Stromal cell of bone marrow (primary cell): ENCODE data around the gene DTNB.
"Not testable (repeated sequence)": the region's sequence is repeated elsewhere in the genome, so short reads cannot be mapped to it uniquely, and the experiment has no call there.

Experiments
- DNase-seq: peaks from one replicate; pipeline ENCODE4 v3.0.0-alpha.2; 2012; ENCODE audit warnings: low read depth

DTNB gene

DNA sequence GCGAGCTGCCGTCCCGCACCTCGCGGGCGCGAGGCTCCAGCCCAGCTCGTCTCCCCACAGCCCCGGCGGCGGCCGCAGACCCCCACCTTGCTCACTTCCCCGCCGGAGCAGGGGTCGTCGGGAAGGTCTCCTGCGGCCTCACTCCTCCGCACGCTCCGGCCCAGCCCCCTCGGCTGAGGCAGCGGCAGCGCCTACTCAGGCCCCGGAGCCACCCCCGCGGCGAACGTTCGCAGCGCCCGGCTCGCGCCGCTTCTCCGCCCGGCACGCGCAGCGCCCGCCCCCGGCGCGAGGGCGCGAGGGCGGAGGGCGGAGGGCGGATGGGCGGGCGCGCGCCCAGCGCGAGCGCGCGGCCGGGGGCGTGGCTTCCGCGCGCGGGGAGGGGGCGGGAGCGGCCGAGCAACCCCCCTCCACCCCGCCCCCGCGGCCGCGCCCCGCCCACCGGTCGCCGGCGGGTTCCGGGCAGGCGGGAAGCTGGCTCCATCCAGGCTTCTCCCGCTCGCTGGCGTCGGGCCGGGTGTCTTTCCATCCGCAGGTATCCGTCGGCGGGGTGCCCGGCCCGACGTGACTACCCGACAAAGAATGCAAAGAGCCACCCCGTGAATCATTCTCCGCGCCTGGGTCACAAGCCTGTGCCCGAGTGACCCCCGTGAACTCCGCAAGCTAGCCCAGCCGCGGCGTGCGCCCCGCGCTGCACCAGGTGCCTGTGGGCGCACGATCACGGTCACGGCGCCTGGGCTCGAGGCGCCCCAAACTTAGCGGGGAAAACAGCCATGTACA is at the start of gene DTNB:
TSS of gene DTNB (minus strand) at position 278 of the 777 bp plus-strand sequence. CDS start 20,917 bp downstream, outside the sequence.
- DNase-seq = peak; percentile 41

DNA sequence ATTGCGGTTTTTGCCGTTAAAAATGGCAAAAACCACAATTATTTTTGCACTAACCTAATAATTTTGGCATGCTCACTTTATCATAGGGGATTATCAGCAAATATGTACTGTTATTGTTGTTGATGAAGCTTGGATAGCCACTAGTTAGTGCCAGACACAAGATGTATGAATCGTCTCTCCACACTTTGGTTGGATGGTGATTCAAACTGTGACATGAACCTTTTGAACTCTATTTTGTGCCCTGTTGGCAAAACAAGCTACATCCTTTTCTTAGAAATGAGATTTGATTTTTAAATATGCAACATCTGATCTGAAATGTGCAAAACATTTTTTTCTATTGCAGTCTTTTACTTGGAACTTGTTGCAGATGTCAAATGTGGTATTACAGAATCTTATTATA is 48.8 kb upstream of the DTNB start:
- no peak for DNase-seq

DNA sequence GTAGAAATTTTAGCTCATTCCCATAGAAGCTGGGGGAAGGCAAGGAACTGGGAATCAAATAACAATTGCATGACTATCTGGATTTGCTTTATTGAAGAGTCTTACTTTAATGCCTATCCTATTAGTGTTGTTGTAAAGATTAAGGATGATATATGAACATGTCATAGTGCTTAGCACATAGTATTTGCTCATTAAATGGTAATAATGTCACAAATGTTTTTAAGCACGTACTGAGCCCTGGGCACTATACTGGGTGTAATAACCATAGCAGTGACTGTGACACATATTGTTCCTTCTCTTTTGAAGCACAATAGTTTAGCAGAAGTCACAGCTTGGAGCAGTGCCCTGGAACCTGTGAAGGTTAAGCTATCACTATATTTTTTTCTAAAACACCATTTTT is 47.2 kb upstream of the DTNB start:
- DNase-seq = no peak

DNA sequence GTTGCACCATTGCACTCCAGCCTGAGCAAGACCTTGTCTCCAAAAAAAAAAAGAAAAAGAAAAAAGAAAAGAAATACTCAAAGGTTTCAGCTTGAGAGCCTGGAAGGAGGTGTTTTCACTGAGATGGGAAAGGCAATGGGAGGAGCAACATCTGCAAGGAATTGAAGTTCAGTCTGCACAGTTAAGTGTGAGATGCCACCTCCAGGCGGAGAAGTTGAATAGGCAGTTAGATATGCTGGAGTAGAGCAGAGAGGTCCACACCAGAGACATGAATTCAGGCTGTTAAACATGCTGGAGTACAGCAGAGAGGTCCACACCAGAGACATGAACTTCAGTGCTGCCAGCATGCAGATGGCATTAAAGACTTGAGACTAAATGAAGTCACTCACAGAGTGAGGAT is 41.4 kb upstream of the DTNB start:
- no peak for DNase-seq

DNA sequence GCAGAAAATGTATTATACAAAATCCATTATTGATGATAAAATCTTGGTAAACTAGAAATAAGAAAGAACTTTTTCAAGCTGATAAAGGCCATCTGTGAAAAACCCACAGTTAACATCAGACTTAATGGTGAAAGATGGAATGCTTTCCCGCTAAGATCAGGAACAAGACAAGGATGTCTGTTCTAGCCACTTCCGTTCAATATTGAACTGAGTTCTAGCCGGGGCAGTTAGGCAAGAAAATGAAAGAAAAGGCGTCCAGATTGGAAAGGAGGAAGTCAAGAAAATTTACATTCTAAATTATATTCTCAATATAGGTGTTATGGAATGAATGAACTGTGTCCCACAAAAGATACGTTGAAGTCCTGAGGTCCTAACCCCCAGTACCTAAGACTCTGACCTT is 39.1 kb upstream of the DTNB start:
- no peak for DNase-seq

DNA sequence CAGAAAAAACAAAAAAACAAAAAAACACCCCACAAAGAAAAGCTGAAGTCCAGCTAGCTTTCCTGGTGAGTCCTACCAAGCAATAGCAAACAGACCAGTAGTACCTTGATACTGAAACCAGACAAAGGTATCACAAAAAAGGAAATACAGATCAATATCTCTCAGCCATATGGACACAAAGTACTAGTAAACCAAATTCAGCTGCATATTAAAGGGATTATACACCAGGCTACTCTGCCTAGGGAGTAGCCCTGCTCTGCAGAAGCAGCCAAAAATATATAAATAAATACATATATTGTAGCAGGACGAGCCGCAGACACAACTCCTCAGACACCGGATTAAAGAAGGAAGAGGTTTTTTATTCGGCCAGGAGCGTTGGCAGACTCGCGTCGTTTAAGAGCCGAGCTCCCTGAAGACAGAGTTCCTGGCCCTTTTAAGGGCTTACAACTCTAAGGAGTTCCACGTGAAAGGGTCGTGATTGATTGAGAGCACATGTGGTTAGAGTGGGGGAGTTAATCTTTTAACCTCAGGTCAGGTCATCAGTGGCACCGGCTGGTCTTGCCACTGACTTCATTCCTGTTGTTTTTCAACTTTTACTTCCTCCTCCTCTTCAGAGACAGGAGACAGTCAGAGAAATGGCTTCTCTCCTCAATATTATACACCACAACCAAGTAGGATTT is 38.4 kb upstream of the DTNB start:
- DNase-seq = no peak

DNA sequence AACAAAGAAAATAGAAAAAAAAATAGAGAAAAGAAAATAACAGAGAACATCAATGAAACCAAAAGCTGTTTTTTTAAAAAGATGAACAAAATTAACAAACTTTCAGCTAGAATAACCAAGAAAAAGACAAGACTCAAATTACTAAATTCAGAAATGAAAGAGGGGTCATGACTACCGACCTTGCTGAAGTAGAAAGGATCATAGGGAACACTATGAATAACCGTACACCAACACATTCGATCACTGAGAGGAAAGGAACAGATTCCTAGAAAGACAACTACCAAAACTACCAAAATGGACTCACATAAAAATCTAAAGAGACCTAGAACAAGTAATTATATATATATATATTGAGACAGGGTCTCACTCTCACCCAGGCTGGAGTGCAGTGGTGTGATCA is 37.4 kb upstream of the DTNB start:
- no peak for DNase-seq

DNA sequence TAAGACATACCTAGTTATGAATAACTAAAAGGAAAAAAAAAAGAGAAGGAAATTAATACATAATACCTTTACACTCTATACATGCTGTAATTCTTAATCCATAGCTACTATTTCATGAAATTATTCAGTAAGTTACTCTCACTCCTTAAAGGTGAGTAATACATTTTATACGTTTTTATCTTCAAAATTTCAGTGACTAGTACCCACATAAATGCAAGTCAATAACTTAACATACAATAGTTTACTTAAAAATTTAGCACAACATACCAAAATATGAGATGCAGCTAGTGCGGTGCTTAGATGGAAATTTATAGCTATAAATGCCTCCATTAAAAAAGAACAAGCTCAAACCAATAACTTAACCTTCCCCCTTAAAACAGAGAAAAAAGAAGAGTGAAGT is 36.0 kb upstream of the DTNB start:
- no peak for DNase-seq

DNA sequence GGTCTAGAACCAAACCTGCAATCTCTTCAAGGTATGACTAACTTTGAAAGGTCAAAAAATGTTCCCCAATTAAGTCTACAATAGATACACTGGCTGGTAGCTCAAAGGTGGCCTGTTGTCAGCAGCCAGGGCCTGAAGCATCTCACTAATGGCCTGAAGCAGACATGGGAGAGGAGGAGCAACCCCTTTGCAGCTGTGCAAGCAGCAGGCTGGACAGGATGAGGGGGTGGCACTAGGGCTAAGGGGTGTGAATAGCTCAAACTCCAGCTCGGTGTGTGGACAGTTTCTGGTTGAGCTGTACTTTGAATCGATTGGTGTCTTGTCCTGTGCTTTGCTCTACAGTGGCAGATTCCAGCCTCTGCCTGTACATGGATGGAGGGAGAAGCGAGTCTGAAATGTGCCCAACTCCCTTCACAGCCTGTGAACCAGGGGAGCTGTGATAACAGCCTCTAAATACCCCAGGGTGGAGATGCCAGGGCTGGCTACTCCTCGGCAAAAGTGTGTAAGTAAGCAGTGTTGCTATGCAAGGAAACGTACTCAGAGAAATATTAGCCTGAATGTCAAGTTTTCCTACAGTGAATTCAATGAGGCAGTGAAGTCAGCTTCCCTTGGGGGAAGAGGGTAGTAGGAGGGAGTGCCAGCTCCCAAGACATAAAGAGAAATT is 34.7 kb upstream of the DTNB start:
- no peak for DNase-seq

DNA sequence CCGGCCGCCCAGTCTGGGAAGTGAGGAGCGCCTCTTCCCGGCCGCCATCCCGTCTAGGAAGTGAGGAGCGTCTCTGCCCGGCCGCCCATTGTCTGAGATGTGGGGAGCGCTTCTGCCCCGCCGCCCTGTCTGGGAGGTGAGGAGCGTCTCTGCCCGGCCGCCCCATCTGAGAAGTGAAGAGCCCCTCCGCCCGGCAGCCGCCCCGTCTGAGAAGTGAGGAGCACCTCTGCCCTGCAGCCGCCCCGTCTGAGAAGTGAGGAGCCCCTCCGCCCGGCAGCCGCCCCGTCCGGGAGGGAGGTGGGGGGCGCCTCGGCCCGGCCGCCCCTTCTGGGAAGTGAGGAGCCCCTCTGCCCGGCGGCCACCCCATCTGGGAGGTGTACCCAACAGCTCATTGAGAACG is 32.2 kb upstream of the DTNB start:
- DNase-seq = not testable (repeated sequence)

DNA sequence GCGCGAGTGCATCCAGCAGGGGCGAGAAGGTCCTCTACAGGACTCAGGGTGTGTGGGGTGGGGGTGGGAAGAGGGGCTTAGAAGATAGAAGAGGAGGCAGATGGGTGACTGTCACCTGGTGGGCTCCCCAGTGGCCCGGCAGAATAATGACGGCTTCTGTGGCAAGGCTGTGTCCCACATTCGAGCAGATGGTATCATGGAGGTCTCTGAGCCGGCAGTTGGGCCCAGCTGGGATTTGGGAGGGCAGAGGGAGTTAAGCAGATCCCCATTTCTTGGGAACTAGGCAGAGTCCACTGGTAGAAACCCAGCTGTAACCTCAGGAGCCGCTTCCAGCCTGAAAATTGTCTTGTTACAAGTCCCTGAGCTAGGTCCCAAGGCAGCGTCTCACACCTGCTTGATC is 28.4 kb upstream of the DTNB start:
- no peak for DNase-seq

DNA sequence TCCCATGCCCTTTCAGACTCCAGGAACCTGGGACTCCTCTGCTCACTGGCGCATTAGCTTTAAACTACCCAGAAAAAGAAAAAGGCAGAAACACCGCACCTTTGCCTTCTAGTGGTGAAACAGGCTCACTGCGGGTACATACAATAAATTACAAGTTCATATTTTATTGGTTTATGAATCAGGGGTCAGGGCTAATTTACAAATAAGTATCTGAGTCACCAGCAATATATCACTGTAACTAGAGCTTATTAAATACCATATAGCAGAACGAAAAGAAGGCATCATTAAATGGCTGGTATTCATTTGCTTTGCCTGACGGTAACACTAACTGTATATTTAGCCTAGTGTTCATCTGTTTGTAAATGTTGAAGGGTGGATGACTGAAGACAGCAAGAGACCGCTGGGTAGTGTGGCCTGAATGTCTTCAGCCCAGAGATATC is 26.9 kb upstream of the DTNB start:
- peak; percentile 38 for DNase-seq

DNA sequence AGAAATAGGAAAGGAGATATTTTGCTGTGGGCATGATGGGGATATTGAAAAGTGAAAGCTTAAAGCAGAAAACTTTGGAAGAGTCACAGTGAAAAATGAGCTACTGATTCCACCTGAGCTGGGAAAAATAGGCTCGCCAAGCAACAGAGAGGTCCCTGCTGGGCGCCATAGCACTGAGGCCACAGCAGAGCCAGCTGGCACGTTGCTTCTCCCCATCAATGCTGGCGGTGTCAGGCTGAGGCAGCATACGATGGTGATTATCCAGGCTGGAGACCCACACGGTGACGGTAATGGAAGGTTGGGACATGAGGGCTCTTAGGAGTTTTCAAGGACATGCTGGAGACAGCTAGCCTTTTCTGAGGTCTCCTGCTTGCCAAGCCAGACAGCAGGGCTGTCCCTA is 25.8 kb upstream of the DTNB start:
- DNase-seq = no peak

DNA sequence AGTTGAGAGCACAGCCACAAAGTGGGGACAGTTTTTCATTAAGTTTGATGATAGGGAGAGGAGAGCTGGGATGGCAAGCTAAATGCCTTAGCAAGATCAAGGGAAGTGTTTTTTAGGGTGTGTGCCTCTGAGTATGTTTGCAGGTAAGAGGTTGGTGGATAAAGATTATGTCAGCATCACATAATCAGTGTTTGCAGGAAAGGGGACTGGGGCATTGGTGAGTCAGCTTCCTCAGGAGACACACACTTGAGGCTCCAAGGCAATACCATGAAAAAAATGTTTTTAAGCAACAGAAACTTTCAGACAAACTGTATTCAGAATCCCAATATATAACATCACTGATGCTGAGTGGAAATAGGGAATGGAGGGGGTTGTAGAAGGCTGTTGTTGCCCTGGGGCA is 25.4 kb upstream of the DTNB start:
- no peak for DNase-seq

DNA sequence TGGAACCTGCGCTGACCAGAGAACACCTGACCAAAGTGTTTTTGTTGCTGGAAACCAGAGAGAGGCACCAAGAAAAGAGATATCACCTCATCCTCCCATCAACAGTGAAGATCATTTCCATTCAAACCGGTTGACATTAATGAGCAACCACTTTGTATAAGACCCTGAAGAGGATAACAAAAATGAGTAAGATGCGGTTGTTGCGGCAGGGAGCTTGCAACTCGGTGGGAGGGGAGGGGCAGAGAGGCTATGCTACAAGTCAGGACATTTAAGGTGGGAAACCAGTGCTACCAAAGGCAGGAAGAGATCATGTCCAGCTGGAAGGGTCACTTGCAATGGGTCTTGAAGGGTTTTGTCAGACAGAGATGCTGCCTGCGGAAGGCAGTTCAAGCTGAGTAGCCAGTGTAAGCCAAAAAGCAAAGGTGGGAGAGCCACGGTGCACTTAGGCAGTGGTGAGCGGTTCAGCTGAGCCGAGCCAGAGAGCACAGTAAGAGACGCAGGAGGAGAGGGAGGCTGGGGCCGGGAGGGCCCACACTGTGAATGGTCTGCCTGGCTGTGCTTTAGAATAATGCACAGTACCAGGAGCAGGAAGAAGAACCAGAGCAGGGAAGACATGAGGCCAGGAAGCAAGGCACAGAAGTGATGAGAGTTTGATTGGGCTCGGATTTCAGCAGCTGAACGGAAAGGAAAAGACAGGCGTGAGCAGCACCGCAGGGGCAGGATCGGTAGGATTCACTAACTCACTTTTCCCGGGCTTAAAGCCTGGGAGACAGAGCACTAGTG is 24.4 kb upstream of the DTNB start:
- no peak for DNase-seq

DNA sequence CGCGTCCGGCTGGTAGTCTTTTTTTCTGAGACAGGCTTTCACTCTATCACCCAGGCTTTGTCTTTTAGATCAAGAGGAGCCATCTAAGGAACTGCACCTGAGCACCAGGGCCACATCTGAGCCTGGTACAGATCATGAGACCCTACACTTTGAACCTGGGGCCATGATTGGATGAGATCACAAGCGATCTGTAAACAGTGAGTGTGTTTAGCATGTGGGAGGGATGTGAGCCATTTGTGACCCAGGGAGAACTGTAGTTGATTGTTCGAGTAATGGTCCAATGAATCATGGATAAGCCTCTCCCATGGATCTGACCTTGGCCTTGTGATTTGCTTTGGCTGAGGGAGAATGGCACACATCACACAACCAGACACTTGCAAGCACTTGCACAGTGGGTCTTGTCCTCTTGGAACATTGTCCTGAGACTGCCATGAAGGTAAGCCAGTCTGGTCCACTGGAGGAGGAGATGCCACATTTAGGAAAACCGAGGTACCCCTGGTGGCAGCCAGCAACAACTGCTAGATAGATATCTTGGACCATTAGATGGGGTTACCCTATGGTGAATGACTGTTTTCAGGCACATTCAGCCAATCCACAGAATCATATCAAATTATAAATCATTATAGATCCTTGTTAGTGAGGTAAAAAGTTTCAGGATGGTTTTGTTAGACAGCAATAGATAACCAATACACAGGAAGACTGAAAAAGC is 19.5 kb upstream of the DTNB start:
- no peak for DNase-seq

DNA sequence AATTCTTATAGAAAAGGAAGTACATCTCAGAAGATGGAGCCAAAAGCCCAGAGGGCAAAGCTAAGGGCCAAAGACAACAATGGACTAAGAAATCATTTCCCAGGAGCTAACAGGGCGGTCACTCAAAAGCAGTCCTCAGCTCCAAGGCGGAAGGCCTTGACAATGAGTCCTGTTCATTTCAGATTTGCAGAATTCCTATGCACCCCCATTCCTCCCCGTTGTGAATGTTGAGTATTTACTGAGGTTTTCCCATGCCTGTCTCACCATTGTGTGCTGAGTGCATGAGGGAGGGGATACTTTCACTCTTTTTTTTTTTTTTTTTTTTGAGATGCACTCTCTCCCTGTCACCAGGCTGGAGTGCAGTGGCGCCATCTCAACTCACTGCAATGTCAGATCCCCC is 18.8 kb upstream of the DTNB start:
- peak; percentile 36 for DNase-seq

DNA sequence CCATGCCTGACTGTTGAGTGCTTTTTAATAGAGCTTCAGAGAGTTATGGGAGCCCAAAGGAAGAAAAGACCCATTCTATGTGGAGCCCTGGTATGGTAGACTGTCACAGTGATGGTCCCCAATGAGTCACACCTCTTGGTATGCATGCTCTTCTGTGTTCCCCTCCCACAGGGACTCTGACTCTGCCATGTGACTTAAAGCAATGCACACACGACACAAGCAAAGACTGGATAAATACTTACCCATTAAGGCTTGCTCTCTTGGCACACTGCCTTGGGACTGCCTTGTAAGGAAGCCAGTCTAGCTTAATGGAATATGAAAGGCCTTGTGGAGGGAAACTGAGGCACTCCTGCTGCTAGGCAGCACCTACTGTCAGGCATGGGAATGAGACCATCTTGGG is 16.7 kb upstream of the DTNB start:
- no peak for DNase-seq

DNA sequence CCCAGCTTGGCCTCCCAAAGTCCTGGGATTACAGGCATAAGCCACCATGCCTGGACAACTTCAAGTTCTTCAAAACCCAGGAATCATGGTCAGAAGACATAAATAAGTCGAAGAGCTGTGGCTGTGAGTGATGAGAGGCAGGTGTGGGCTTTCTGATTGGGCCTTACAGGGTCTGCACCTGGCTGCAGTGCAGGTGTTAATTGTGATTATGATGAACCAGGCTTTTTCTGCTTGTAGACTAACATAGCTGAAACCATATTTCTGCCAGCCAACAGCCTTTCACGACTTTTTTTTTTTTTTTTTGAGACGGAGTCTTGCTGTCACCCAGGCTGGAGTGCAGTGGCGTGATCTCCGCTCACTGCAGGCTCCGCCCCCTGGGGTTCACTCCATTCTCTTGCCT is 14.9 kb upstream of the DTNB start:
- no peak for DNase-seq

DNA sequence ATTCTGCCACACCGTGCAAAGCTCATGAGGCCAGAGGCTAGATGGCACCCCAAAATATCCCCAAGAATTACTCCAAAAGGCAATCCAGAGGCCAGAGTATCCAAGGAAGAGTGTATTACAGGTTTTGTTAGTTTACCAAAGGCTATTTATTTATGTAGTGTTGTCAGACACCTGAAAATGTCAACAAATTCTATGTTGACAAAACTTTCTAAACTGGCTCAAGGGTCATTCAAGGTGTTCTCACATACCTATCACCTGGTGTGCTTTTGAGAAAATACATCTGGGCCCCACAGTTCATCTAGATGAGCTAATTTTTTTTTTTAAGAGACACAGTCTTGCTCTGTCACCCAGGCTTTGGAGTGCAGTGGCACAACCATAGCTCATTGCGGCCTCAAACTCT is 12.4 kb upstream of the DTNB start:
- DNase-seq = no peak

DNA sequence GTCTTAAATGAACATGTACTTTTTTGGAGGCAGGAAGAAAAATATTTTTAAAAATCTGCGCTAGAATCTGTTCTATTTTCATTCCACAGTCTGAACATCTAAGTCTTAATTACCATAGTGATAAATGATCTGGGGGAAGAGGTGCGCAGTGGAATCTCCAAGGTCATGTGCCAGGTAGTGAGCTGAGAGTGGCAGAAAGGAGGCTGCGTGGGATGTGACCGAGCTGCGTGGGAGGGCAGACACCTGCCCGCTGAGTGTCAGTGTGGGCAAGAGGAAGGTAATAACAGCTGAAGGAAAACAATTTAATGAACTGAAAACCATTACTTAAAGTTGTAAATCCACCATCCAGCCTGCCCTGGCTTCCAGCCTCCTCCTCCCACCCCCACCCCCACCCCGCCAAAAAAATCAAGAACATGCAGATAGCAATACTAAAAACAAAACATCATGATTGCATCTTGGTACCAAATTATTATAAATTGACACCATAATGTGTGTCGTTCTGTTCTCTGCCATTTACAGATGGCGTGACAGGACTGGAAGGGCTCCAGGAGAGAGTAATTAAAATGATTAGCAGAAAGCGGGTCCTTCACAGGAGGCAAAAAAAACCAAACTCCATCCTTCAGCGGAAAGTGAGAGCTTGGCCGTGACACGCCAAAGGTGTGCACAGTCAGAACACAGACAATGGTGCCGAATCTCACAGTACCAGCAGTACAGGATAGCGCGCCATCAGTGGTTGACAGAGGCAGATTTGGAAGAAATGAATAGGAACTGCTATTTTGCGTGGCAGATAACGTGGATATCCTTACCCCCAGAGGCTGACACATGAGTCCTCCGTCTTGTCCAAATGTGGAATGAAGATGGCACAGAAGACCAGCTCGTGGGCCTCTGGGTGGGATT is 11.4 kb upstream of the DTNB start:
- DNase-seq = no peak
